ENCODE measurements around the gene ODF2.

The ODF2 gene

DNA sequence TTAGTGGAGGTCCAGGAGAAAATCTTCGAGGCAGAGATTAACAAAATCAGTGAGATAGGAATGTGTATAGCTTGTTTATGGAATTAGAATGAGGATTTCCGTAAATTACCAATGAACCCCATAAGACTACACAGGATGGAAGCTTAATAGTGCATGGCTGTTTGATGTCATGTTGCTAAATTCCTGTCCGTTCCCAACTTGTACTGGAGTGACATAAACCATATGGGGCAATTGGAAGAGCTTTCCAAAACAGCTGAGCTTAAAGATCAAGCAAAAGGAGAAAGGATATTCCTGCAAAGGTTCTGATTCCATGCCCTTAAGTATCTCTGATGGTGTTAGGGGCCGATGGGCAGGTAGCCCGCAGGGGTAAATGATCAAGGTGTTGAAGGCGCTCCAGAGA, 66.2 kb downstream of the ODF2 start:
- TF ChIP-seq, protein P1, sequence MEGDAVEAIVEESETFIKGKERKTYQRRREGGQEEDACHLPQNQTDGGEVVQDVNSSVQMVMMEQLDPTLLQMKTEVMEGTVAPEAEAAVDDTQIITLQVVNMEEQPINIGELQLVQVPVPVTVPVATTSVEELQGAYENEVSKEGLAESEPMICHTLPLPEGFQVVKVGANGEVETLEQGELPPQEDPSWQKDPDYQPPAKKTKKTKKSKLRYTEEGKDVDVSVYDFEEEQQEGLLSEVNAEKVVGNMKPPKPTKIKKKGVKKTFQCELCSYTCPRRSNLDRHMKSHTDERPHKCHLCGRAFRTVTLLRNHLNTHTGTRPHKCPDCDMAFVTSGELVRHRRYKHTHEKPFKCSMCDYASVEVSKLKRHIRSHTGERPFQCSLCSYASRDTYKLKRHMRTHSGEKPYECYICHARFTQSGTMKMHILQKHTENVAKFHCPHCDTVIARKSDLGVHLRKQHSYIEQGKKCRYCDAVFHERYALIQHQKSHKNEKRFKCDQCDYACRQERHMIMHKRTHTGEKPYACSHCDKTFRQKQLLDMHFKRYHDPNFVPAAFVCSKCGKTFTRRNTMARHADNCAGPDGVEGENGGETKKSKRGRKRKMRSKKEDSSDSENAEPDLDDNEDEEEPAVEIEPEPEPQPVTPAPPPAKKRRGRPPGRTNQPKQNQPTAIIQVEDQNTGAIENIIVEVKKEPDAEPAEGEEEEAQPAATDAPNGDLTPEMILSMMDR (IDR thresholded peaks at IDR 0.05; ENCODE audit: extremely low read depth, insufficient read depth, missing control alignments) = no peak
- in situ Hi-C loops (cut with MboI; ENCODE audit: low pct_unique_long_range_greater_than_20kb, low sequenced_read_pairs, unreplicated experiment) = no loop called here
- no peak for DNase-seq (ENCODE audit: low spot score)

DNA sequence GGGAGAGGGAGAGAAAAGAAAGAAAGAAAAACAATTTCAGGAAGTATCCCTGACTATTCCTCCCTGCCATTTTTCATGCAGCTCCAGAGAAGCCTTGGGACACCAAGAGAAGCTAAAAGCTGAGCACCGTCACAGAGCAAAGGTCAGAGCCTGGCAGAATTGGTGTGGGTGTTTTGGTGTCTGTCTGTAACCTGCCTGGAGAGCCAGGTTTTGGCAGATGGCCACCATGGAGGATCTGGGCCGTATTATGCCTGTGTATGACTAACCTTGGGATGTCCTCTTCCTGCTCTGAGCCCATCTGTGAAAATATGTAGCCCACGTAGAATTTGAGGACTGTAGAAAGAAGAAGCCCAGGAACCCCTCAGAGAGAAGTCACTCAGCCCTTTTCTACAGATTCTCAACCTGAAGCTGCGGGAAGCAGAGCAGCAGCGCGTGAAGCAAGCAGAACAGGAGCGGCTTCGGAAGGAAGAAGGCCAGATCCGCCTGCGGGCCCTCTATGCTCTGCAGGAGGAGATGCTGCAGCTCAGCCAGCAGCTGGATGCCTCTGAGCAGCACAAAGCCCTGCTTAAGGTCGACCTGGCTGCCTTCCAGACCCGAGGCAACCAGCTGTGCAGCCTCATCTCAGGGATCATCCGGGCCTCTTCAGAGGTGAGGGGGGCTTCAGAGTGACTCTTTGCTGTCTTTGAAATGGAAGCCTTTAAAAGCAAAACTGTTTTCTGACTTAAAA, 67.6 kb downstream of the ODF2 start:
- in situ Hi-C loops (cut with MboI; ENCODE audit: low pct_unique_long_range_greater_than_20kb, low sequenced_read_pairs, unreplicated experiment) = no loop called here
- TF ChIP-seq, protein P1 (IDR thresholded peaks at IDR 0.05; ENCODE audit: extremely low read depth, insufficient read depth, missing control alignments) = no peak
- DNase-seq (ENCODE audit: low spot score) = no peak

GRCh38 chr9:128526720-128527119, 70.9 kb downstream of the ODF2 start:
- DNase-seq (ENCODE audit: low spot score) = no peak
- TF ChIP-seq, protein P1 (IDR thresholded peaks at IDR 0.05; ENCODE audit: extremely low read depth, insufficient read depth, missing control alignments) = no peak
- in situ Hi-C loops (cut with MboI; ENCODE audit: low pct_unique_long_range_greater_than_20kb, low sequenced_read_pairs, unreplicated experiment) = no loop called here

DNA sequence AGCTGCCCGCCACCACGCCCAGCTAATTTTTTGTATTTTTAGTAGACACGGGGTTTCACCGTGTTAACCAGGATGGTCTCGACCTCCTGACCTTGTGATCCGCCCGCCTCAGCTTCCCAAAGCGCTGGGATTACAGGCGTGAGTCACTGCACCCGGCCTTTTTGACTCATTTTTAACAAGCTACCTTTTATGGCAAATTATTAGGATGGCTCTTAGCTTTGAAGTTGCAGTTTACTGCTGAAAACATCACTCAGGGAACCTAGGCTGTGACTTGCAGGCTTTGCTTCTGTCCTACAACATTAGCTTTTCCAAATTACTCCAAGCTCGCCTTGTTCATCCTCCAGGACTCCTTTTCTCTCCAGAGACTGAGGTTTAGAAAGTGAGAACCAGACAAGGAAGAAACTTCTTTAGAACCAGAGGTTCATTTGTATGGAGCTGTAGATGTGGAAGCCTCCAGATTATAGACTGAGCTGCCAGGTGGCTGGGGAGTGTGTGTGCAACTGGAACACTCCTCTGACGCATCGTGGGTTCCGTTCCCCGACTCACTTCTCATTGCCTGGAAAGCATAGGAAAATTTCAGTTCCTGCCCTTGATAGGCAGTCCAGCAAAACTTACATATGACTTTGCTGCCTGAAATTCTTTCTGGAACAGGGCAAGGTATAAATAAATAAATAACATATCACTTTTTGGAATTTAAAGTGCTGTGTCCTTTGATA, 72.8 kb downstream of the ODF2 start:
- in situ Hi-C loops (cut with MboI; ENCODE audit: low pct_unique_long_range_greater_than_20kb, low sequenced_read_pairs, unreplicated experiment) = no loop called here
- TF ChIP-seq, protein P1 (IDR thresholded peaks at IDR 0.05; ENCODE audit: extremely low read depth, insufficient read depth, missing control alignments) = no peak
- DNase-seq (ENCODE audit: low spot score) = no peak

- in situ Hi-C loops (cut with MboI; ENCODE audit: low pct_unique_long_range_greater_than_20kb, low sequenced_read_pairs, unreplicated experiment) = no loop called here
- TF ChIP-seq, protein P1 (IDR thresholded peaks at IDR 0.05; ENCODE audit: extremely low read depth, insufficient read depth, missing control alignments) = no peak
- DNase-seq (ENCODE audit: low spot score) = no peak
Observed at GRCh38 chr9:128529191-128529590, 73.4 kb downstream of the ODF2 start.

DNA sequence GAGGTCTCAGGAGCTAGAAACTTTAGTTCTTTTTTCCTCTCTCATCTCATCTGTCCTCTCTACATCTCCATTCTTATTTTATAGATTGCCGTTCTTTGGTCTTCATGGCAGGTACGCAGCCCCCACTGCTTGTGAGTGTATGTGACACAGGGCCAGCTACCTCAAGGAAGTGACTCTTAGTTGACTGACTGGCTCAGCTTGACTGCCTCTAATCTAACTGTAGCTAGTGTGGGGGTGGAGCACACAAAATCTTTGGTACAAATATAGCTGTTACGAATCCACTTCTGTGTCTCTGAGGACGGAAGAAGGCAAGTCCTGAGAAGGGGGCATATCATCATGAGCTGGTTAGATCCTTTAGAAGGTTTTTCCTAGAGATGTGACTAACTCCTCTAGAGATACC, 76.8 kb downstream of the ODF2 start:
- TF ChIP-seq, protein P1 (IDR thresholded peaks at IDR 0.05; ENCODE audit: extremely low read depth, insufficient read depth, missing control alignments) = no peak
- no peak for DNase-seq (ENCODE audit: low spot score)
- in situ Hi-C loops (cut with MboI; ENCODE audit: low pct_unique_long_range_greater_than_20kb, low sequenced_read_pairs, unreplicated experiment) = no loop called here
